Right lobe of liver (tissue), 6 donors: ENCODE measurements around the gene LMX1B. TPM values are rescaled to one million over a fixed set of nuclear protein-coding genes. Genes with fewer than 3 reads are reported as not detected.

Experiments used
- ATAC-seq, 4 donors: fragments of 200-7000 bp; cut with Tn5 transposase; one replicate each; pipeline ENCODE4 v1.9.1; 2020; ENCODE audit warnings: mild to moderate bottlenecking in 4 of 4, moderate library complexity in 4 of 4
- DNase-seq, 3 donors: peaks; one replicate each; pipeline ENCODE4 v3.0.0-alpha.2; 2020
- H3K27ac ChIP-seq, 3 donors: fragments of 200-600 bp; one replicate each; pipeline ENCODE4 v1.8.0; 2022
- H3K27me3 ChIP-seq, 2 donors: fragments of 200-600 bp; one replicate each; pipeline ENCODE4 v1.8.0; 2022
- H3K36me3 ChIP-seq, 4 donors: fragments of 200-600 bp; sonication (generic) in 1 of 4; one replicate each; pipeline versions ENCODE4 v1.5.1 to v1.8.0; 2017 to 2022; ENCODE audit warnings: control low read depth in 1 of 4
- H3K4me1 ChIP-seq, 4 donors: fragments of 200-600 bp; sonication (generic) in 1 of 4; one replicate each; pipeline versions ENCODE4 v1.5.1 to v1.8.0; 2017 to 2022; ENCODE audit warnings: control low read depth in 1 of 4
- H3K4me3 ChIP-seq, 3 donors: fragments of 200-600 bp; one replicate each; pipeline ENCODE4 v1.8.0; 2022
- H3K9me3 ChIP-seq, 4 donors: fragments of 200-600 bp; sonication (generic) in 1 of 4; one replicate each; pipeline versions ENCODE4 v1.5.1 to v1.8.0; 2017 to 2022; ENCODE audit warnings: control low read depth in 1 of 4
- POLR2A ChIP-seq: fragments of 450-650 bp; IDR thresholded peaks from one replicate; pipeline ENCODE4 v1.6.1; 2017; ENCODE audit warnings: antibody characterized with exemption, mild to moderate bottlenecking
- WGBS: methylation state at CpG from one replicate; pipeline ENCODE4 v1.1.6; 2018; ENCODE audit warnings: low coverage, low lambda C conversion rate; ENCODE audit not compliant: insufficient coverage; ENCODE audit errors: missing lambda C conversion rate; 5-methylcytosine and 5-hydroxymethylcytosine counted together
- intact Hi-C, 2 donors: fragments of 100-400 bp; cut with DNase I; formaldehyde crosslinking; loops; one replicate each; pipeline versions ENCODE4 v1.11.2 to v1.14.1; 2022
- total RNA-seq, 6 experiments: library from RNA; depleted of rRNA in 2 of 6; stranded (reverse); fragments of >200 nt in 2 of 6; fragmentation: NEBNext Ultra II Directional in 3 of 6; extraction: Animal tissue kit (Norgen Biotek cat#: 25700) in 3 of 6; gene quantifications; one replicate each; pipeline versions ENCODE4 v1.1.0 to v1.2.4, GENCODE V29; 2016 to 2023
- TF ChIP-seq, protein P1 (sequence below), 4 donors: fragments of 200-600 bp in 3 of 4; fragments of 450-650 bp in 1 of 4; IDR thresholded peaks; one replicate each; pipeline versions ENCODE4 v1.5.1 to v1.8.0; 2016 to 2022; ENCODE audit warnings: antibody characterized with exemption in 4 of 4, mild to moderate bottlenecking in 2 of 4
- donor health status: DM: no; HTN: yes; CAD: no.
- donor health status: DM: no; HTN: no; CAD: no.
- donor health status: DM: no; HTN: no; CAD: no.
- donor health status: DM: no; HTN: yes; CAD: no.
- donor health status: DM: no; HTN: yes; CAD: no.

LMX1B gene
- total RNA-seq, 6 experiments from 2014 or later, result not detected

DNA sequence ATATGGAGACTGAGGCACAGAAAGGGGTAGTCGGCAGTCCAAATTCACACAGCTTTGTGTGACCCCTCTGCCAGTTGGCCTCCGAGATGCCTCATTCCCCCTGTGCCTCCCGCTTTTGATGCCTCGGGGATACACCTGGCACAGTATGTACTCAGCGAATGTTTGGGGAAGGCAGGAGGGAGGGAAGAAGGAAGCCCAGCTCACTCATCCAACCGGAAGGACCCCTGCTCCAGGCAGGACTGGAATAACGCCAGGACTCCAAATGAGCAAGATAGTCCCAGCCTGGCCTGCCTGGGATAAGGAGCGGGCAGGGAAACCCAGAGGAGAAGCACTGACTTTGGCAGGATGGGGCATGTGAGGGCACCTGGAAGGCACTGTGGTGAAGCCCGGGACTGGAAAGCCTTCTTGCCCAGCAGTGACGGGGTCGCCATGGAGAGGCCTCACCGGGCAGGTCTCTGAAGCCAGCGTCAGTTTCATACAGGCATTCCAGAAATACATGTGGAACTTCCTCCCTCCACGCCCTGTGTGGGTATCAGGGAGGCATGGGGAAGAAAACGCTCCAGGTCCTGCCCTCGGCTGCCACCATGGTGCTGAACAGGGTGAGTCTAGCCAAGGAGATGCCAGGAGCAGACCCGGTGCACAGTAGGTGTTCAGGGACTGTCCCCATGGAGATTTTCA is 20.3 kb downstream of the LMX1B start:
- no peak for TF ChIP-seq POLR2A
- TF ChIP-seq, protein P1, sequence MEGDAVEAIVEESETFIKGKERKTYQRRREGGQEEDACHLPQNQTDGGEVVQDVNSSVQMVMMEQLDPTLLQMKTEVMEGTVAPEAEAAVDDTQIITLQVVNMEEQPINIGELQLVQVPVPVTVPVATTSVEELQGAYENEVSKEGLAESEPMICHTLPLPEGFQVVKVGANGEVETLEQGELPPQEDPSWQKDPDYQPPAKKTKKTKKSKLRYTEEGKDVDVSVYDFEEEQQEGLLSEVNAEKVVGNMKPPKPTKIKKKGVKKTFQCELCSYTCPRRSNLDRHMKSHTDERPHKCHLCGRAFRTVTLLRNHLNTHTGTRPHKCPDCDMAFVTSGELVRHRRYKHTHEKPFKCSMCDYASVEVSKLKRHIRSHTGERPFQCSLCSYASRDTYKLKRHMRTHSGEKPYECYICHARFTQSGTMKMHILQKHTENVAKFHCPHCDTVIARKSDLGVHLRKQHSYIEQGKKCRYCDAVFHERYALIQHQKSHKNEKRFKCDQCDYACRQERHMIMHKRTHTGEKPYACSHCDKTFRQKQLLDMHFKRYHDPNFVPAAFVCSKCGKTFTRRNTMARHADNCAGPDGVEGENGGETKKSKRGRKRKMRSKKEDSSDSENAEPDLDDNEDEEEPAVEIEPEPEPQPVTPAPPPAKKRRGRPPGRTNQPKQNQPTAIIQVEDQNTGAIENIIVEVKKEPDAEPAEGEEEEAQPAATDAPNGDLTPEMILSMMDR (IDR thresholded peaks at IDR 0.05), result no peak
- 14% methylated on average over 2 of the region's 17 CpGs for WGBS
- DNase-seq, result no peak
- no peak overlapping the region for H3K4me3 ChIP-seq
- ATAC-seq, result no peak
- intact Hi-C loops, result no loop called here
- H3K36me3 ChIP-seq, result no peaks in the 10 kb centered on the region
- no peak overlapping the region for H3K27ac ChIP-seq
- no peaks in the 10 kb centered on the region for H3K9me3 ChIP-seq
- no peaks in the 10 kb centered on the region for H3K4me1 ChIP-seq
- peaks cover 5 to 17% of the 10 kb centered on the region in 2 donors for H3K27me3 ChIP-seq

DNA sequence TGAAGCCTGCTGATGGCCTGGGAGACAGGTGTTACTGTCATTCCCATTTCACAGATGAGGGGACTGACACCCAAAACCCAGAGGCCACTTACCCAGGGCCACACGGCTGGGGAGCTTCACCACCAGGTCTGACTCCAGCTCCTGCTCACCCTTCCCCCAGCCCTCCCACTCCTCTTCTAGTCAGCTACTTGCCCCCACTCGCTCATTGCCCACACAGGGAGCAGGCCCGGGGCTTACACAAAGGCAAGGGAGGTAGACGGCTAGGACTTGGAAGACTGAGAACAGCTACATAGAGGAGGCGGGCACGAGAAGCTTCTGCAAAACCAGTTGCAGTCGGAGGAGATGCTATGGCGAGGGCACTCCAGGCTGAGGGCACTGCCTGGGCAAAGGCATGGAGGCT is 21.3 kb downstream of the LMX1B start:
- H3K9me3 ChIP-seq, result no peaks in the 10 kb centered on the region
- 70% methylated on average over 2 of the region's 8 CpGs for WGBS
- H3K4me3 ChIP-seq, result no peak overlapping the region
- no peak overlapping the region for H3K27ac ChIP-seq
- no peaks in the 10 kb centered on the region for H3K4me1 ChIP-seq
- no peak for TF ChIP-seq POLR2A
- TF ChIP-seq, protein P1 (IDR thresholded peaks at IDR 0.05), result no peak
- intact Hi-C loops, result no loop called here
- H3K27me3 ChIP-seq, result peaks cover 8 to 9% of the 10 kb centered on the region in 2 donors
- DNase-seq, result no peak
- no peaks in the 10 kb centered on the region for H3K36me3 ChIP-seq
- no peak for ATAC-seq

DNA sequence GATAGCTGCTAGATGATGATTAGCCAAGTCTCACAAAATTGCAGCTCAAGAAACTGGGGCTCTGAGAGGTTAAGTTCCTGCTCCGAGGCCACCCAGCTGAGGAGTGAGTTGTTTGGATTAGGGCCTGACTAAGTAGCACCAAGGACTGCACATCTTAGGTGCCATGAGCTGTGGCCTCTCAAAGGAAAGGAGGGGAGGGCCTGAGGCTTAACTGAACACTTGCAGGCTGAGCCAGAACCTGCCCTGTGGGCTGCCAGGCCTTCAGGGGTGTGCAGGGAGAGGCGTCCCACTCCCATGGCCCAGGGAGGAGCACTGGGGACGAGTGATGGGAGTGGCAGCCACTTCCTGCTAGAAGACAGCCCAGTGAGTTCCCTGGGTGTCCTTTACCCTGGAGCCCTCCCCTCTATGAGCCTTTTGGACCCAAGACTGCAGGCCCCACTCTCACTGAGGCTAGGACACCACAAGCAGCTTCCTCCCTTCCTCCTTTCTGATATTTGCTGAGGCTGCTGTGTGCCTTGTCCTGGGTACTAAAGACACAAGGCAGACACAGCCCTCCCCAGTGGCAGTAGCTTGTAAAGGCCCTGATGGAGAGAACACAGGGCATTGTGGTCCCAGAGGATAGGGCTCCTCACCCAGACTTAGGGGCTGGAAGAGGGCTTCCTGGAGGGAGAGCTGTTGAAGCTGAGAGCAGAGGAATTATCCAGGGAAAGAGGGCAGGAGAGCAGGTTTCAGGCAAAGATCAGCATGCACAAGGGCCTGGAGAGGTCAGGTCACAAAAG is 22.1 kb downstream of the LMX1B start:
- WGBS, result 60% methylated on average over 1 of the region's 3 CpGs
- Histone ChIP-seq H3K27ac (no peak overlapping the region), H3K4me1 (no peaks in the 10 kb centered on the region), H3K36me3 (no peaks in the 10 kb centered on the region), H3K4me3 (no peak overlapping the region), H3K27me3 (peaks cover 1 to 8% of the 10 kb centered on the region in 2 donors), H3K9me3 (no peaks in the 10 kb centered on the region)
- DNase-seq, result no peak
- TF ChIP-seq POLR2A, result no peak
- TF ChIP-seq, protein P1 (IDR thresholded peaks at IDR 0.05), result no peak
- intact Hi-C loops, result no loop called here
- no peak for ATAC-seq

DNA sequence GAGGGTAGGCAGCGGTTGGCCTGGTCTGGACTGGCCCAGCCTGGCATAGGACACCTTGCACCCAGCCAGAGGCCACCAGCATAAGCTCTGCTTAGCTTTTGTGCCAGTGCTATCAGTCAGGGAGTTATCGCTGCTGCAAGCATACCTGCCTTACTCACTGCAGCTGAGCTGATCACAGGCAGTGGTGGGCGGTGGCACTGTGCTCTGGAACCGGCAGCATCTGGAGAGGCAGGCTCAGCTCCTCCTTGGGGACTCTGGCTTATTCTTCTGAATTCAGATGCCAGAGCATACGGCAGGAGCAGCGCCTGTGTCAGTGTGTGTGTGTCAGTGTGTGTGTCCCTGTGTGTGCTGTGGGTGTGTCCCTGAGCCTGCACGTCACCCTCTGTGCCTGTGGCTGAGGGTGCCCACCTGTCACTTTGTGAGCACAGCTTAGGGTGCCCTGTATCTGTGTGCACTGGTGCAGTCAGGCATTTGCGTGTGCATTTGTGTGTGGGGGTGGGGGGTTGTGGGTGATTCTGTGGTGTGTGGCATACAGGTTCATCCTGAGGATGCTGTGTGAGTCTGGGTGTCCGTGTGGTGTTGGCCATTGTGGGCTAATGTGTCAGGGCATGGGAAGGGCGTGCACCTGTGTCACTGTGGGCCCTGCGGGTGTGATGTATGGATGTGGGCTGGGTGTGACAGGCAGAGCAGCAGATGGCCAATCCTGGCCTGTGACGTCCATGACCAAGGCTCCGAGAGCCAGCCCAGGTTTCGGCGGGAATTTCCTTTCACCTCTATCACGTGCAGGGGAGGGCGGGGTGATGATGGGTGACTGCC is 23.5 kb downstream of the LMX1B start:
- Histone ChIP-seq H3K9me3 (no peaks in the 10 kb centered on the region), H3K36me3 (no peaks in the 10 kb centered on the region), H3K27me3 (peaks cover 0 to 8% of the 10 kb centered on the region in 2 donors), H3K4me1 (no peaks in the 10 kb centered on the region), H3K27ac (no peak overlapping the region), H3K4me3 (no peak overlapping the region)
- intact Hi-C loops, result no loop called here
- TF ChIP-seq POLR2A, result no peak
- TF ChIP-seq, protein P1 (IDR thresholded peaks at IDR 0.05), result no peak
- DNase-seq, result no peak
- 20% methylated on average over 1 of the region's 17 CpGs for WGBS
- ATAC-seq, result no peak
